HepG2 (cell line): ENCODE measurements around the gene GGA1. TPM values are rescaled to one million over a fixed set of nuclear protein-coding genes. Genes with fewer than 3 reads are reported as not detected.

ENCODE experiments used
- BORCS8-MEF2B ChIP-seq: sonication (generic); formaldehyde crosslinking; IDR thresholded peaks from 2 replicates; pipeline ENCODE4 v1.8.0; 2022; ENCODE audit warnings: mild to moderate bottlenecking, missing genetic modification reagents
- GATA4 ChIP-seq: sonication (generic); IDR thresholded peaks from 2 replicates; pipeline ENCODE4 v1.6.1; 2016; ENCODE audit warnings: antibody characterized with exemption, low read depth, borderline replicate concordance
- GMEB2 ChIP-seq: IDR thresholded peaks from 2 replicates; pipeline ENCODE4 v1.6.1; 2016; ENCODE audit warnings: missing biosample characterization, missing genetic modification reagents, low read depth
- HOXD1 ChIP-seq: sonication (generic); formaldehyde crosslinking; IDR thresholded peaks from 2 replicates; pipeline ENCODE4 v1.5.0; 2020; ENCODE audit warnings: missing genetic modification reagents
- JUN ChIP-seq: sonication (generic); formaldehyde crosslinking; IDR thresholded peaks from 2 replicates; pipeline ENCODE4 v1.4.0; 2020; ENCODE audit warnings: mild to moderate bottlenecking, missing genetic modification reagents
- KLF15 ChIP-seq: sonication (generic); formaldehyde crosslinking; IDR thresholded peaks from 2 replicates; pipeline ENCODE4 v1.8.1; 2023; ENCODE audit warnings: borderline replicate concordance, mild to moderate bottlenecking, inconsistent platforms, missing genetic modification reagents, mixed read lengths
- MED8 ChIP-seq: sonication (generic); formaldehyde crosslinking; IDR thresholded peaks from 2 replicates; pipeline ENCODE4 v1.8.1; 2023; ENCODE audit warnings: mild to moderate bottlenecking, missing genetic modification reagents; ENCODE audit not compliant: insufficient replicate concordance
- NFE2 ChIP-seq: sonication (generic); formaldehyde crosslinking; IDR thresholded peaks from 2 replicates; pipeline ENCODE4 v1.4.0; 2020; ENCODE audit warnings: missing genetic modification reagents
- PLSCR1 ChIP-seq: sonication (generic); formaldehyde crosslinking; IDR thresholded peaks from 2 replicates; pipeline ENCODE4 v1.5.0; 2020; ENCODE audit warnings: missing genetic modification reagents, mild to moderate bottlenecking, borderline replicate concordance
- TFDP1 ChIP-seq: IDR thresholded peaks from 2 replicates; pipeline ENCODE4 v1.6.1; 2016; ENCODE audit warnings: missing compliant biosample characterization, missing genetic modification reagents, borderline replicate concordance
- ZNF318 ChIP-seq: sonication (generic); formaldehyde crosslinking; IDR thresholded peaks from 2 replicates; pipeline ENCODE4 v1.4.0; 2020; ENCODE audit warnings: mild to moderate bottlenecking, missing genetic modification reagents
- ZNF337 ChIP-seq: sonication (generic); formaldehyde crosslinking; IDR thresholded peaks from 2 replicates; pipeline ENCODE4 v1.5.1; 2020; ENCODE audit warnings: missing genetic modification reagents, low read depth, mild to moderate bottlenecking, borderline replicate concordance
- ZNF709 ChIP-seq: sonication (generic); formaldehyde crosslinking; IDR thresholded peaks from 2 replicates; pipeline ENCODE4 v1.5.0; 2020; ENCODE audit warnings: mild to moderate bottlenecking, missing genetic modification reagents
- ZNF878 ChIP-seq: sonication (generic); formaldehyde crosslinking; IDR thresholded peaks from 2 replicates; pipeline ENCODE4 v1.8.1; 2023; ENCODE audit warnings: mild to moderate bottlenecking, missing genetic modification reagents, moderate library complexity
- ZZZ3 ChIP-seq: sonication (generic); formaldehyde crosslinking; IDR thresholded peaks from 2 replicates; pipeline ENCODE4 v1.4.0; 2020; ENCODE audit warnings: missing genetic modification reagents, mild to moderate bottlenecking, borderline replicate concordance
- polyA plus RNA-seq, 8 experiments: library from polyadenylated mRNA; depleted of rRNA in 3 of 8; stranded (reverse) in 7 of 8; unstranded in 1 of 8; fragments of >200 nt; fragmentation: Illumina TruSeq in 4 of 8; extraction: Trizol in 4 of 8; gene quantifications; 2 replicates each; pipeline versions ENCODE4 v1.2.1 to v1.2.3, GENCODE V29; 2011 to 2016; ENCODE audit warnings: low read depth in 4 of 8, missing spikeins in 1 of 8, mixed read lengths in 1 of 8; ENCODE audit not compliant: insufficient read depth in 1 of 8
- total RNA-seq, 5 experiments: library from RNA; depleted of rRNA; stranded (reverse); fragments of >200 nt; fragmentation: Illumina TruSeq; extraction: Trizol; gene quantifications; 2 replicates each; pipeline ENCODE4 v1.2.3, GENCODE V29; 2016; ENCODE audit warnings: low read depth in 1 of 5

GGA1 gene
- total and polyA plus RNA-seq, 2 of the 13 experiments (the other 11 are each of a cell fraction or from before 2014, with no cell fraction given), result 29.1 to 87.2 TPM

- TF ChIP-seq GATA4 (no peak), ZNF878 (CRISPR knock-in tag) (no peak; the same call in 1 of the 2 replicates), MED8 (CRISPR knock-in tag) (no peak), GMEB2 (CRISPR knock-in tag) (no peak), ZNF709 (CRISPR knock-in tag) (no peak), JUN (no peak), ZNF337 (no peak), KLF15 (no peak), BORCS8-MEF2B (peak; percentile 78), PLSCR1 (CRISPR knock-in tag) (no peak), TFDP1 (CRISPR knock-in tag) (no peak), HOXD1 (CRISPR knock-in tag) (no peak), ZNF318 (CRISPR knock-in tag) (0 out of 2 replicates have a peak, but pooled peaks have one; percentile 21), ZZZ3 (no peak), NFE2 (CRISPR knock-in tag) (no peak)
These were observed 41.5 kb upstream of the GGA1 start (continued) for GRCh38 chr22:37566903-37567798.
